ENCODE measurements around the gene DCUN1D2.
"Not testable (repeated sequence)": the region's sequence is repeated elsewhere in the genome, so short reads cannot be mapped to it uniquely, and the experiment has no call there.

DCUN1D2 gene

DNA sequence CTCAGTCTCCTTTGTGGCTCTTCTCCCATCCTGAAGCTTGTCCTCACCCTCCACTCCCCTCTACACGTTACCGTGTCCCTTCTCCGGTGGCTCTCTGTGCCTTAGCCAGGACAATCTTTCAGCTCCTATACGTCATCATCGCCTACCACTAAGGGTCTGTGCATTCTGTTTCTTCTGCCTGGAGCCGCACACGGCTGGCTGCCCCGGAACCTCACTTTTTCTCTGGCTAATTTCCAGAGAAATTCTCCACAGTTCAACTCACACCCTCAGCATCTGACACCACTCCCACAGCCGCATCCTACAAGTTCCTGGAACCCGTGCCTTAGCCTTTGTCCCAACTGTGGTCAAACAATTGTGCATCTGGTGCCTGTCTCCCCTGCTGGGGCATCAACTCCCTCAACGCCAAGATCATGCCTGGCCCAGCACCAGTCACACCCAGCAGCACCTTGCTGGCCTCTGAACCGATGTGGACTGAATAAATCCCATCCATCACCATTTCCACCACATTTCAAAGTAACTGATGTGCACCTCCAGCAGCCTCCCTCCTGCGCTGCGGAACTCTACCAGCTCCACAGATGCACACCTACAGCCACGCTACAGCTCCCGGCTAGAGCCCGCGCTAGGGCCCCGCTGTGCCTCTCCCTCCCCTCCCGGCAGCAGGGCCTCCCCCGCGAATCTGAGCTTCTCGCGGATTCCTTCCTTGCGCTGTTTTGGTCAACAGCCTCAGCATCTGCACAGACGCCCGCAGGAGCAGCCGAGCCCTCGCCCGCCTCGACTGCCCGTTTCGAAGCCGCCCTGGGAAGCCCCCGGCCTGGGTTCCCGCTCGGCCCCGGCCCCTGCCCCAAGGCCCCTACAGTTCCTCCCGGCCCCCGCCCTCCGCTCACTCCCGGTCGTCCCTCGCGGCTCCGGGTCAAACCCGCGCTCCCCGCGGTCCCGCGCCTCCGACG lies 689 bp downstream of the DCUN1D2 start:
- peak; percentile 62 for DNase-seq (ENCODE audit: low spot score)

DNA sequence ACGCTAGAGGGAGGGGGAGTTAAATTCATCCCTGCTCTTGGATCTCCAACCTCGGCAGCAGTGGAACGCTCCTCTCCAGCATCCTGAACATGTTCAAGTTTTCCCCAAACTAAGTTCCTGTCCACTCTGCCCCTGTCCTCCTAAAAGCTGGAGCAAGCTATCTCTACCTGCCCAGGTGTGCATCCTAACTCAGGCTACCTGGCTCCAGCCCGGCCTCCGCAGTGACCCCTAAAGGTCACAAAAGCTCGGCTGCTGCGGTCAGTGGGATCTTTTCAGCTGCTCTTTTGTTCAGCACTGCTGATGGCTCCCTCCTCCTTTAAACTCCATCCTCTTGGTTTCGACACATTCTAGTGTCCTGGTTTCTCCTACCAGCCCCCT lies 1.4 kb downstream of the DCUN1D2 start:
- DNase-seq (ENCODE audit: low spot score), result no peak

DNA sequence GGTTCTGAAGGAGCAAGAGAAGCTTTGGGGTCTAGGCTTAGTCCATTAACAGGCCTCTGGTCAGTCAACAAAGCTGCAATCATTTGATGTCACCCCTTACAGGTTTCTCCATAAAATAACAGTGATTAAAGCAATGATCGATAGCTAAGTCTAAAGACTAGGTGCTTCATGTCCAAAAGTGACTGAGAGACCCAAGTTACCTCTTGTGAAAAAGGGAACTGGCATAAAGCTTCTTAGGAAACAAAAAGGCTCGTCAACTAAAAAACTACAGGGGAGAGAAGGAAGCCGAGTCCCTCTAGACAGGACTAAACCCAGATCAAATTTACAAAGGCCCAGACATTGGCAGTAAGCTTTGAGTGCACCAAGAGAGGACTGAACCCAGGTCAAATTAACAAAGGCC lies 2.2 kb downstream of the DCUN1D2 start:
- no peak for DNase-seq (ENCODE audit: low spot score)

DNA sequence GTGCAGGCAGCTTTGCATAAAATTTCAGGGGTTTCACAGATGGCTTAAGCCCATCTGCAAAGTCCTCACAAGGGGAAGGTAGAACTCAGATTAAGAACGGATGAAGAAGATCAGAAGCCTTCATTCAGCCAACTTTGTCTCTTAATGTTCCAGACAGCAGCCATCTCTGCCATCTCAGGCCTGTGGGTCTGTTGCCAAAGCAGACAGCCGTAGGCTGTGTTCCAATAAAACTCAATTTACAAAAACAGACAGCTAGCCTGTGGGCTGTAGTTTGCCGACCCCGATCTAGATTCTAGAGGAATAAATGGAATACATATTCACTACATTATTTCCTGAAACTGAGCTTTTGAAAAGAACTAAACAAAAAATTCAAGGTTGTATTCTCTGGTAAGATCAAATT lies 3.8 kb downstream of the DCUN1D2 start:
- DNase-seq (ENCODE audit: low spot score), result peak; percentile 26

DNA sequence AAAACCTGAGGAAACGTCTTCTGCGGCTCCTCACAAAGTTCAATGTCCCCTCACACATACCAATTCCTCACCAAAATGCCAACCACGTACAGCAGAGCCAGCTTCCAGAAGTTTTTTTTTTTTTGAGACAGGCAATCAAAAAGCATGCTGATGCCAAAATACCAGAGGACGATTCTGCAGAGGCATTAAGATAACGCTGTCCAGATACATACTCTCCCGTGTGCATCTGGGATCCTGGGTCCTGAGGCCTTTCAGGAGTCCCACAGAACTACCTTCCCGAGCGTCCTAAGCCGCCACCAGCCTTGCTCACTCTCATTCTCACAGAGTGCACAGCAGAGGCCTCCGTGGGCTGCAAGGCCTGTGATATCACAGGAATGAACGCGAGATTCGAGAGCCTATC lies 5.0 kb downstream of the DCUN1D2 start:
- no peak for DNase-seq (ENCODE audit: low spot score)

DNA sequence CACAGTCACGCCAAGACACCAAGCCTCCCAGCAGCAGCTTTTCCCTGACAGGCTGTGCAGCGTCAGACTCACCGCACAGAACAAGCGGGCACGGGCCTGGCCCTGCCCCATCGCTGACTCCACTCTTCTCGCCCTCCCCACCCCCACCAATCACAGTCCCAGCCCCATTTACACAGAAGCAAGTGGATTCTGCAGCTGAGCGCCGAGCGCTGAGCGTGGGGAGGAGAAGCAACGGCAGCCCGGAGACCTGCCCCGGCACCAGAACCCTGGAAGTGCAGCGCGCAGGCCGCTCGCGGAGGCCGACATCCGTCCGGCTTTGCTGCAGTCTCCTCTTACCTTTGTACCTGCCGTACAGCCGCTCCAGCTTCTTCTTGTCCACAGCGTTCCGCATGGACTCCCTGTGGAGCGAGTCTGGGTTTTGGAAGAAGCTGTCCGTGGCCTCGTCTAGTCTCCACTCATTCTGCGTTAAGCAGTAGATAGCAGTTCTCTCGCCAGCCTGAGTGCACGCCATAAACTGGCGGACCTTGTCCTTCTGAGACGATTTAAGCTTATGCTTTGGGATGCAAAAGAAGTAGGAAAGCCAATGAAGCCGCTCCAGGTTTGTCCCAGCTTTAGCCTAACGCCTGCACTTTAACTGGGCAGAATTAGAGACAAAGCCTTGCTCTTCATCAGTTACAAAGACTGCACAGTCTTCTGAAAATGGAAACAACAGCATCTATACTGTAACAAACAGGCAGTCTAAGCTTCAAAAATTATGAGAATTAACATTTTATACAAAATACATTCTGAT lies 6.8 kb downstream of the DCUN1D2 start:
- DNase-seq (ENCODE audit: low spot score), result no peak

DNA sequence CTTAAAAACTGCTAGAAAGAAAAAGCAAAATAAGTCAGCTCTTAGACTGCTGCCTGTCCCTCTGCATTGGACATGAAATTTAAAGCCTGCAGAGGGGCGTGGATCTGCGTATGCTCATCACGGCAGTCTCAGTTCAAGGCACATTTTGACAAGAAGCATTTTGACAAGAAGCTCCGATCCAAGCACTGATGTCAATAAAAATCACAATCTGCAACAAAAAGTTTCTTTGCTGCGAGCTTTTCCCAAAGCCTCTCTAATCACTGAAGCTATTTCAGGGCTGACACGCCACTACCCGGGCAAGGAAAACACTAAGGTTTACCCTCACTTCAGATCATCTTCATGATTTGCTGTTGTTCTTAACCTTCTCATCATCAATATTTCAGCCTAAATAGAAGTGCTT lies 7.4 kb downstream of the DCUN1D2 start:
- no peak for DNase-seq (ENCODE audit: low spot score)

DNA sequence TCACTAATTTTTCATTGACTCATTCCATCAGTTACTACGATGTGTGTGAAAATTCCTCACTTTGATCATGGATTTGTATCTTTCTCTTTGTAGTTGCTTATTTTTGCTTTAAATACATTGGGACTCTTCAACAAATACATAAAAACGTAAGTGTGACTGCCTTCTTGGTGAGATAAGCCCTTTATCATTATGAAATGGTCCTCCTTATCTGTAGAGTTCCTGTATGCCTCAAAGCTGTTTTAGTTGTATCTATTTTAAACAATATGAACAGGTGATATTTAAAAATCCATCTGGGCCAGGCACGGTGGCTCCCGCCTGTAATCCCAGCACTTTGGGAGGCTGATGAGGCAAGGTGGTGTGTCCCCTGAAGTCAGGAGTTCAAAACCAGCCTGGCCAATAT lies 11.3 kb downstream of the DCUN1D2 start:
- no peak for DNase-seq (ENCODE audit: low spot score)

DNA sequence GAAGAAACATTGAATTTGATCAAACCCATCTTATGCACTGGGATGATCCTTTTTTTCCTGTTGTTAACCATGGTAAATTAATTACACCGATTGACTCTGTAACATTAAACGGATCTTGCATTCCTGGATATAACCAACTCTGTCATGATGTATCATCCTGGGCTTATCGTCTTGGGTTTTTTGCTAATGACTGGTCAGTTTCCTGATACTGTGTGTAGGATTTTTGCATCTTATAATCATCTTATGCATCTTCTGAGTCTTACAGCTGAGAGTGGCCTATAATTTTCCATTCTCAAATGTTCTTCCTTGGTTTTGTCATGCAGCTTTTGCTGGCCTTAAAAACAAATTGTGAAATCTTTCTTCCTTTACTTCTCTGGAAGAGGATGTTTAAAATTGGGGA lies 12.8 kb downstream of the DCUN1D2 start:
- DNase-seq (ENCODE audit: low spot score), result no peak

DNA sequence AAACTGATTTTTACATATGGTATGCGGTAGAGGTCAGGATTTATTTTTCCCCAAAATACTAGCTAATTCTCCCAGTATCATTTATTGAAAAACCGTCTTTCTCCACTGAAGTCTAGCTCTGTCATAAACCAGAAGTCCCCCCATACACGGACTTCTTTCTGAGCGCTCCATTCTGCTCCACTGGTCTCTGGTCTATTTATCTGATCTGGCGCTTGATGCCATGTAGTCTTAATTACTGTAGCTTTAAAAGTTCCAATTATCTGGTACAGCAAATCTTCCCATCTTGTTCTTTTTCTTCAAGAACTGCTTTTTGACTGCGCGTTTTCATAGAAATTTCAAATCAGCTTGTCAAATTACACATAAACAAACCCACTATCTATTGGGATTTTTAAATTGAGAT lies 13.7 kb downstream of the DCUN1D2 start:
- DNase-seq (ENCODE audit: low spot score), result no peak

DNA sequence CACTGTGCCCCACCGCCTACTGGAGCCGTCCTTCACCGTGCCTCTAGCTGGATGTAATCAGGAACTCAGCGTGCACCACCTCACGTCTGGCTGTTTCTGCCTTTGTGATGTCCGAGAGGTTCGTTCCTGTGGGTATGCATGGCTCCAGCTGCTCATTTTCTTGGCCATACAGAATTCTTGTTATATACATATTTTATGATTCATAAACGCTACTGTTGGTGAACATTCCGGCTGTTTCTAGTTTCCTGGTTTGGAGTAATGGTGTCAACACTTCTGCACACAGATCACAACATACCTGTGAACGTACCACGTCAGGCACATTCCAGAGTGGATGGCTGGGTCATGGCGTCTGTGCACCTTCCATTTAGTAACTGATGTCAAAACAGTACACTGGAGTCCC lies 14.6 kb downstream of the DCUN1D2 start:
- DNase-seq (ENCODE audit: low spot score), result no peak

DNA sequence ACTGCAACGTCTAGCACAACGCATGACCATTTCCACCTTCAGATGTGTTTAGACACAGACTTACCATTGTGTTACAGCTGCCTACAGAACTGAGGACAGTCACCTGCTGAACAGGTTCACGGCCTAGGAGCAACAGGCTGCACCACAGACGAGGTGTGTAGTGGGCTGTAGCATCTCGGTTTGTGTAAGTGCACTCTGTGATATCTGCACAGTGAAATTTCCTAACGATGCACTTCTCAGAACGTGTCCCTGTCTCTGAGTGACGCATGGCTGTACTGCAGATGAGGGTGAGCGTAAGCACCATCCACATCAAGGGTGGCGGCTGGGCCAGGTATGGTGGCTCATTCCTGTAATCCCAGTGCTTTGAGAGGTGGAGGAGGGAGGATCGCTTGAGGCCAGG lies 15.2 kb downstream of the DCUN1D2 start:
- no peak for DNase-seq (ENCODE audit: low spot score)

DNA sequence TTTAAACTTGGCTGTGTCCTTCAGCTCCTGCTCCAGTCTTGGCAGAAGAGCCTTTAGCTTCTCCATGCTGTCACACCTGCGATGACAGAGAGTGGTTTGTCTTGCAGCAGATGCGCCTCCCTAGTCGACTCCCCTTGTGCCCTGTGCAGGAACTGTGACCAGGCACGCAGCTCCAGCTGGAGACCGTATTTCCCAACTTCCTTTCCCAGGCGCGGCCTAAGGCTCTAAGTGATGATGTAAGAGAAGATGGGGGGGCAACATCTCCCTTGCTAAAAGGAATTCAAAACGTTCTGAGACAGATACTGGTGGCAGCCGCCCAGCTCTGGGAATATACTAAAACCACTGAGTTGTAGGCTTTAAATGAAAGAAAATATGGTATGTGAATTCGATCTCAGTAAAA lies 16.3 kb downstream of the DCUN1D2 start:
- no peak for DNase-seq (ENCODE audit: low spot score)

DNA sequence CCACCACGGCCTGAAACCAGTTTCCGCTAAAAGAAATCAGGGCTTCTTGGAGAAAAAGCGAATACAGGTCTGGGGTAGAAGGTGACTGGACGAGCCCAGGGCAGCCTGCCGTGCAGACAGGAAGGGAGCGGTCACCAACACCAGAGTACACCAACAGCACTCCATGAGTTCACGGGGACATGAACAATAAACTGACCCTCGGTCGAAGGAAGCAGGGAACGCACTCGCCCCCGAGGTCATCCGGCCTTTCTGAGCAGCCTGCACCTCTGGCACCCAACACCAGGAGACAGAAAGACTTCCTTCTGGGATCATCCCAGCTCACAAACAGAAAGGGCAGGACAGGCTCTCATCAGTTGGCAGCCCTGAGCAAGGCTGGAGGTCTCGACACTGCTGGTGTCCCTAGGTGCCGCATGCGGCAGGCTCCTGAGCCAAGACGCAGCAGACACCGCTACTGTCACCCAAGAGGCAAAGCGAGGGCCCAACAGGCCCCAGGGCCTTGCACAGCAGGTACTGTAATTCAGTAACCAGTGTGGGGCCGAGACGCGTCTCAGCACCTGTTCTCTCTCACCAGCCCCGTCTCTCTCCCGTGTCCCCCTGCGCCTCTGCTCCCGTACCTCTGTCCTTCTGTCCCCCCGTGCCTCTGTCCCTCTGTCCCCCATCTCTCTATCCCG lies 18.0 kb downstream of the DCUN1D2 start:
- DNase-seq (ENCODE audit: low spot score), result no peak

DNA sequence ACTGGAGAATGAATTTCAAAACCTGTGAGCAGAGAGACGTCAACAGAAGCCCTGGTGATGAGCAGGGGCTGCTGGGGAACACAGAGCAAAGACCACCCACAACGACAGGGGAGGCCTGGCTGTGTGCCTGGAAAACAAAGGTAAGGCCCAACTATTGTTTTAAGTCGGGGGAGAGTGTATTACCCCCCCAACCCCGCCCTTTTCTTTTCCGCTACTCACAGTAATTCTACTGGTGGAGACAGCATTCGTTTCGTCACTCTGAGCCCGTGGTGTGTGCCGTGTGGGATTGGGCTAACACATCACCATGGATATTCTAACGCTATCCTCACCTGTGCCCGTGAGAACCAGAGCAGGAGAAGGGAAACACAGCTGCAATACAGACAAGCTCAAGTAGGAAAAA lies 18.7 kb downstream of the DCUN1D2 start:
- no peak for DNase-seq (ENCODE audit: low spot score)

DNA sequence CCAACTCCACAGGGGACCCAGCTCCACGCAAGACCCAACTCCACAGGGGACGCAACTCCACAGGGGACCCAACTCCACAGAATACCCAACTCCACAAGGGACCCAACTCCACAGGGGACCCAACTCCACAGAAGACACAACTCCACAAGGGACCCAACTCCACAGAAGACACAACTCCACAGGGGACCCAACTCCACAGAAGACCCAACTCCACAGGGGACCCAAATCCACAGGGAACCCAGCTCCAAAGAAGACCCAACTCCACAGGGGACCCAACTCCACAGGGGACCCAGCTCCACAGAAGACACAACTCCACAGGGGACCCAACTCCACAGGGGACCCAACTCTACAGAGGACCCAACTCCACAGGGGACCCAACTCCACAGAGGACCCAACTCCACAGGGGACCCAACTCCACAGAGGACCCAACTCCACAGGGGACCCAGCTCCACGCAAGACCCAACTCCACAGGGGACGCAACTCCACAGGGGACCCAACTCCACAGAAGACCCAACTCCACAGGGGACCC lies 19.8 kb downstream of the DCUN1D2 start:
- not testable (repeated sequence) for DNase-seq (ENCODE audit: low spot score)

DNA sequence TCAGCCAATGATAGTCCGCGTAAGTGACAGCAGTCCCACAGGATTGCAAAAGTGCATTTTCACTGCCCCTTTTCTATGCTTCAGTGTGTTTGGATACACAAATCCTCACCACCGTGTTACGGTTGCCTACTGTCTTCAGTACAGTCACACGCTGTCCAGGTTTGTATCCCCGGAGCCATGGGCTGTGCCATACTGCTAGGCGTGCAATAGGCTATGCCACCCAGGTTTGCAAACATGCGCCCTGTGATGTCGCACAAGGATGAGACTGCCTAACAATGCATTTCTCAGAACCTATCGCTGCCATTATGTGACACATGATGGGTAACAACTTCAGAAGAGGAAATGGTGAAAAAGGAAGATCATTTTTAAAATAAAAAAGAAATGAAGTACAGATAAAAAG lies 20.4 kb downstream of the DCUN1D2 start:
- no peak for DNase-seq (ENCODE audit: low spot score)

DNA sequence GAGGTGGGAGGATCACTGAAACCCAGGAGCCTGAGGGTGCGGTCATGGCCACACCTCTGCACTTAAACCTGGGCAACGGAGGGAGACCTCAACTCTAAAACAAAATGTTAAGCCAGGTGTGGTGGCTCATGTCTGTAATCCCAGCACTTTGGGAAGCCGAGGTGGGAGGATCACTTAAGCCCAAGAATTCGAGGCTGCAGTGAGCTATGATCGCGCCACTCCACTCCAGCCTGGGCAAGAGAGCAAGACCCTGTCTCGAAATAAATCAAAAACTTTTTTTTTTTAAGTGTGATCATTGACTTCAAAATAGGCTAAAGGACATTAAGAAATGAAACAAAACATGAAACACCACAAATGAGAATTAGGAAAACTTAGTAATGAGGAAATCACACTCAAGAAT lies 20.9 kb downstream of the DCUN1D2 start:
- DNase-seq (ENCODE audit: low spot score), result no peak

DNA sequence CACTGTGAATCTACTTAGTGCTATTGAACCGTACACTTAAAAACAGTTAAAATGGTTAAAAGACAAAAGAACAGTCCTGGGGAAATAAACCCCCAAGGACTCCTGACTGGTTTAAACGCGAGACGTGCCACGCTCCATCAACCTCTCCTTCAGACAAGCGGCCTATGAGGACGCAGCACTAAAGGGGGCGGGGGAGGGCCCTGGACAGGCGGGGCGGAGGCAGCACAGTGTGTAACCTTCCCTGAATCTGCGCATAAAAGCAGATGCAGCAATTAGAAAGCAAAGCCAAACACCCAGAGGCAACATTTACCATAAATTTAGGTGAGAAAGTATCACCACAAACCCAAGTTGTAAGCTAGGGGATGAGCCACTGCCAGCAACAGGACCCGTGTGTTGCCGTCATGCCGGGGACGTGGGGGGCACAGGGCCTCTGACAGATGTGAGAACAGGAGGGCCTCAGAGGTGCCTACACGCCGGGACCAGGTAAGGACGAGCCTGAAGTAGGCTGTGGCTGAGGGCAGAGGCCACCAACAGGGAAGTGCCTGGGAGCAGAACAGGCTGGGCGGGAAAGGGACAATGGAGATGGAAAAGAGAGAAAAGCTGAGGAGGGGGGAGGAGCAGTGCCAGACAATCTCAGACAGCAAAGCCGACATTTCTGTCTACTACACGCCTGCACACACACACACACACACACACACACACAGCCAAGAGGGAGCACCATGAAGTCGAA lies 21.9 kb downstream of the DCUN1D2 start:
- no peak for DNase-seq (ENCODE audit: low spot score)

DNA sequence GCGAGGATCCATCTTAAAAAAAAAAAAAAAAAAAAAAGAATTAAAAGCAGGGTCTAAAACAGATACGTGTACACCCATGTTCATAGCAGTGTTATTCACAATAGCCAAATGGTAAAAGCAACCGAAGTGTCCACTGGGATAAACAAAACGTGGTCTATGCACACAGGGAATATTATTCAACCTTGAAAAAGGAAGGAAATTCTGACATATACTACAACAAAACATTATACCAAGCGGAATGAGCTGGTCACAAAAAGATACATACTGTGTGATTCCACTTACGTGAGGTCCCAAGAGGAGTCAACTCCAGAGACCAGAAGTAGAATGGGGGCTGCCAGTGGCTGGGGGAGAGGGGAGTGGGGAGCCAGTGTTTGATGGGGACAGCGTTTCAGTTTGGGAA lies 22.5 kb downstream of the DCUN1D2 start:
- DNase-seq (ENCODE audit: low spot score), result no peak

DNA sequence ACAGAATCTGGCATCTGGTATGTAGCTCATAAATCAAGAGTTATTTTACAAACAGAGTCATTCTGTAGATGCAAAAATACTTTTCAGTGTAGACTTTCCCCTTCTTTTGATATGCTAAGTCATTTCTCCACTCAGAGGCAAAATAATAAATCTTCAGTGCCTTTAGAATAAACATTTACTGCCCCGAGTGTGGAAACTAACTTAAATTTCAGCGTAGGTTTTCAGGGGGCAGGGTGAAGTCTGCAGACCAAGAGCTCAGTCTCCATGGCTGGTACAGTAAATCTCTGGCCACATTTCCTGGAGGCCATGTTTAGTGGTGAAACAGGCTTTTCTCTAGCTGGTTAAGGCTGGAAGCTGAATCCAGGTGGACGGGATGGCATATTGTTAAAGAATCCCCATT lies 24.1 kb downstream of the DCUN1D2 start:
- no peak for DNase-seq (ENCODE audit: low spot score)

DNA sequence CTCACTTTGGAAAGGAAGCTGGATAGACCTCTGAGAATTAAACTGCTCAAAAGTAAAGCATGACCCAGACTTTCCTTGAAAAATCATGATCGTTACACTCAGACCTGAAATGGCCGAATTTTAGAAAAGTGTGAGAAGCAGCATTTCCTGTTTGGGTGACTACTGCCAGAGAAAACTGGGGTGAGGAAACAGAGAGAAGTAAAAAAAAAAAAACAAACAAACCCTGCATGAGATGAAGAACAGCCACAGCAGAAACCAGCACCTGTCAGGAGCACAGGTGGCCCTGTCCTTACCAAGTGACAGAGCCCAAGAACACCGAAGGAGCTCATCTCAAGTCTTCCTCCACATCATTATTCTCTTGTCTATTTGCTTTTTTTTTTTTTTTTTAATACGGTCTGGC lies 25.2 kb downstream of the DCUN1D2 start:
- DNase-seq (ENCODE audit: low spot score), result no peak

Measured in NAMALWA (cell line).